HepG2 (cell line): Measurements from ENCODE around the gene TTC23L. TPM values are rescaled to one million over a fixed set of nuclear protein-coding genes. Genes with fewer than 3 reads are reported as not detected.
A peak's percentile ranks its signal among the peaks of the same experiment; 100 is the strongest.

ENCODE experiments used
- ATAC-seq: fragments of 200-7000 bp; cut with Tn5 transposase; 3 replicates; pipeline ENCODE4 v1.9.1; 2020; ENCODE audit warnings: mild to moderate bottlenecking, moderate library complexity
- BruUV-seq: library from RNA; stranded (reverse); fragments of 400-500 nt; replicated peaks from 2 replicates; lab custom pipeline; 2021; lab: Mats Ljungman, UMichigan
- CTCF ChIA-PET: fragments of 300-600 bp; formaldehyde crosslinking; extraction: SDS; loops from one replicate; lab custom pipeline; 2021; ENCODE audit warnings: low total read pairs, inconsistent platforms, low intra/inter-chr PET ratio; lab: Yijun Ruan, JAX
- POLR2A ChIA-PET: fragments of 350-600 bp; sonication (Branson Sonifier 250); formaldehyde crosslinking; loops from one replicate; lab custom pipeline; 2020; ENCODE audit warnings: antibody characterized with exemption, inconsistent platforms; lab: Yijun Ruan, JAX
- DNase-seq: peaks from one replicate; pipeline ENCODE4 v3.0.0-alpha.2; 2015; ENCODE audit warnings: low spot score
- FAIRE-seq: peaks from 3 replicates; lab custom pipeline; 2011; peaks lifted over from hg19 to GRCh38; lab: Jason Lieb, UNC
- H2AFZ ChIP-seq: one replicate; pipeline ENCODE4 v1.6.1; 2011; ENCODE audit warnings: low read length, inconsistent platforms
- H3K27ac ChIP-seq: fragments of 300-600 bp; 3 replicates; pipeline ENCODE4 v1.8.0; 2011; ENCODE audit warnings: mixed run types, mild to moderate bottlenecking, mixed read lengths, low read length, inconsistent platforms; ENCODE audit not compliant: insufficient read depth; ENCODE audit errors: extremely low read length
- H3K27me3 ChIP-seq, 2 experiments: fragments of 200-600 bp in 1 of 2; 2 replicates in 1 of 2; 3 replicates in 1 of 2; pipeline versions ENCODE4 v1.6.0 to v1.8.0; 2011; ENCODE audit warnings: low read length in 2 of 2, mild to moderate bottlenecking in 2 of 2, moderate library complexity in 2 of 2, inconsistent platforms in 1 of 2; ENCODE audit not compliant: insufficient read depth in 2 of 2, control insufficient read depth in 1 of 2
- H3K36me3 ChIP-seq, 2 experiments: fragments of 200-600 bp in 1 of 2; replicated peaks in 1 of 2; 2 replicates in 1 of 2; 3 replicates in 1 of 2; pipeline versions ENCODE4 v1.5.1 to v1.8.0; 2011; ENCODE audit warnings: low read length in 2 of 2, inconsistent platforms in 1 of 2; ENCODE audit not compliant: insufficient read depth in 2 of 2, control insufficient read depth in 1 of 2
- H3K4me1 ChIP-seq: 2 replicates; pipeline ENCODE4 v1.5.1; 2012; ENCODE audit warnings: low read length, inconsistent platforms; ENCODE audit not compliant: insufficient read depth
- H3K4me2 ChIP-seq: 2 replicates; pipeline ENCODE4 v1.6.0; 2011; ENCODE audit warnings: low read depth, low read length, inconsistent platforms
- H3K4me3 ChIP-seq, 3 experiments: fragments of 200-600 bp in 1 of 3; sonication (generic), shearing (Covaris generic) in 1 of 3; replicated peaks in 1 of 3; 2 replicates each; pipeline ENCODE4 v1.5.1; 2011 to 2016; ENCODE audit warnings: low read length in 3 of 3, inconsistent platforms in 2 of 3, low read depth in 2 of 3, mild to moderate bottlenecking in 2 of 3, control low read depth in 1 of 3, mixed read lengths in 1 of 3; ENCODE audit not compliant: insufficient read depth in 1 of 3
- H3K79me2 ChIP-seq: one replicate; pipeline ENCODE4 v1.6.1; 2011; ENCODE audit warnings: low read length, inconsistent platforms; ENCODE audit not compliant: insufficient read depth
- H3K9ac ChIP-seq: 2 replicates; pipeline ENCODE4 v1.6.0; 2011; ENCODE audit warnings: mild to moderate bottlenecking, low read depth, low read length, inconsistent platforms; ENCODE audit not compliant: insufficient read depth
- H3K9me3 ChIP-seq: 2 replicates; pipeline ENCODE4 v1.5.1; 2012; ENCODE audit warnings: mild to moderate bottlenecking, low read length
- H4K20me1 ChIP-seq: 2 replicates; pipeline ENCODE4 v1.6.0; 2011; ENCODE audit warnings: inconsistent platforms, mild to moderate bottlenecking, low read length, moderate library complexity; ENCODE audit not compliant: insufficient read depth
- ATF1 ChIP-seq: IDR thresholded peaks from 2 replicates; pipeline ENCODE4 v1.6.1; 2016; ENCODE audit warnings: mild to moderate bottlenecking, control low read depth
- CEBPB ChIP-seq: IDR thresholded peaks from 2 replicates; pipeline ENCODE4 v1.6.1; 2011; ENCODE audit warnings: low read depth, low read length, improper control_type of control experiment, borderline replicate concordance
- HHEX ChIP-seq: IDR thresholded peaks from 2 replicates; pipeline ENCODE4 v1.6.1; 2016; ENCODE audit warnings: control low read depth
- KDM5A ChIP-seq: fragments of 200-600 bp; sonication (generic); IDR thresholded peaks from 2 replicates; pipeline ENCODE4 v1.7.0; 2018; ENCODE audit warnings: antibody characterized with exemption, mild to moderate bottlenecking, low read length, borderline replicate concordance
- KDM6A ChIP-seq: IDR thresholded peaks from 2 replicates; pipeline ENCODE4 v1.6.1; 2016; ENCODE audit warnings: low read depth
- MTF1 ChIP-seq: sonication (generic); formaldehyde crosslinking; IDR thresholded peaks from 2 replicates; pipeline ENCODE4 v1.5.0; 2020; ENCODE audit warnings: missing genetic modification reagents
- NR2F1 ChIP-seq, 2 experiments: fragments of 450-650 bp in 1 of 2; formaldehyde crosslinking in 1 of 2; IDR thresholded peaks; 2 replicates each; pipeline versions ENCODE4 v1.5.0 to v1.6.1; 2016 to 2020; ENCODE audit warnings: mild to moderate bottlenecking in 1 of 2, missing compliant biosample characterization in 1 of 2, missing genetic modification reagents in 1 of 2, moderate library complexity in 1 of 2
- ONECUT2 ChIP-seq: sonication (generic); formaldehyde crosslinking; IDR thresholded peaks from 2 replicates; pipeline ENCODE4 v1.4.0; 2020; ENCODE audit warnings: missing genetic modification reagents
- PHB2 ChIP-seq: fragments of 450-650 bp; IDR thresholded peaks from 2 replicates; pipeline ENCODE4 v1.6.1; 2018; ENCODE audit not compliant: partially characterized antibody
- RARG ChIP-seq: sonication (generic); formaldehyde crosslinking; IDR thresholded peaks from 2 replicates; pipeline ENCODE4 v1.4.0; 2020; ENCODE audit warnings: low read depth, mild to moderate bottlenecking, missing genetic modification reagents
- SMAD9 ChIP-seq: sonication (generic); formaldehyde crosslinking; IDR thresholded peaks from 2 replicates; pipeline ENCODE4 v1.5.1; 2020; ENCODE audit warnings: mild to moderate bottlenecking, missing genetic modification reagents
- SNAPC2 ChIP-seq: sonication (generic); formaldehyde crosslinking; IDR thresholded peaks from 2 replicates; pipeline ENCODE4 v1.8.1; 2022; ENCODE audit warnings: mild to moderate bottlenecking, missing genetic modification reagents
- TOE1 ChIP-seq: sonication (generic); formaldehyde crosslinking; IDR thresholded peaks from 2 replicates; pipeline ENCODE4 v1.4.0; 2020; ENCODE audit warnings: mild to moderate bottlenecking, missing genetic modification reagents
- ZNF546 ChIP-seq: sonication (generic); formaldehyde crosslinking; conservative IDR thresholded peaks from 2 replicates; pipeline ENCODE4 v1.8.1; 2023; ENCODE audit warnings: mild to moderate bottlenecking, missing genetic modification reagents
- ZNF780A ChIP-seq: sonication (generic); formaldehyde crosslinking; IDR thresholded peaks from 2 replicates; pipeline ENCODE4 v1.8.0; 2022; ENCODE audit warnings: mild to moderate bottlenecking, missing genetic modification reagents, moderate library complexity
- WGBS: methylation state at CpG from one replicate; pipeline ENCODE4 v1.1.6; 2017; ENCODE audit warnings: low lambda C conversion rate; 5-methylcytosine and 5-hydroxymethylcytosine counted together
- in situ Hi-C: cut with HindIII; loops from 2 replicates; pipeline ENCODE4 v1.10.0; 2017; ENCODE audit warnings: low pct_unique_long_range_greater_than_20kb; ENCODE audit not compliant: extremely low pct_ligation_motif_present
- intact Hi-C: fragments of 100-400 bp; cut with micrococcal nuclease; formaldehyde crosslinking; loops from one replicate; pipeline ENCODE4 v1.10.0; 2022; ENCODE audit not compliant: unreplicated experiment
- polyA plus RNA-seq, 8 experiments: library from polyadenylated mRNA; depleted of rRNA in 3 of 8; stranded (reverse) in 7 of 8; unstranded in 1 of 8; fragments of >200 nt; fragmentation: Illumina TruSeq in 4 of 8; extraction: Trizol in 4 of 8; gene quantifications; 2 replicates each; pipeline versions ENCODE4 v1.2.1 to v1.2.3, GENCODE V29; 2011 to 2016; ENCODE audit warnings: low read depth in 4 of 8, missing spikeins in 1 of 8, mixed read lengths in 1 of 8; ENCODE audit not compliant: insufficient read depth in 1 of 8
- total RNA-seq, 5 experiments: library from RNA; depleted of rRNA; stranded (reverse); fragments of >200 nt; fragmentation: Illumina TruSeq; extraction: Trizol; gene quantifications; 2 replicates each; pipeline ENCODE4 v1.2.3, GENCODE V29; 2016; ENCODE audit warnings: low read depth in 1 of 5
- TF ChIP-seq, protein P1 (sequence below): sonication (generic); formaldehyde crosslinking; IDR thresholded peaks from 2 replicates; pipeline ENCODE4 v1.8.0; 2023; ENCODE audit warnings: mild to moderate bottlenecking, missing genetic modification reagents
- TF ChIP-seq, protein P2 (sequence below): sonication (generic); formaldehyde crosslinking; IDR thresholded peaks from 2 replicates; pipeline ENCODE4 v1.5.0; 2020; ENCODE audit warnings: missing genetic modification reagents
- TF ChIP-seq, protein P3 (sequence below): fragments of 450-650 bp; IDR thresholded peaks from 2 replicates; pipeline ENCODE4 v1.6.1; 2017
- TF ChIP-seq, protein P4 (sequence below): sonication (generic); formaldehyde crosslinking; IDR thresholded peaks from 2 replicates; pipeline ENCODE4 v1.5.1; 2020; ENCODE audit warnings: missing genetic modification reagents, mild to moderate bottlenecking, borderline replicate concordance

Gene TTC23L
- total and polyA plus RNA-seq, 2 of the 13 experiments (the other 11 are each of a cell fraction or from before 2014, with no cell fraction given), result 0.37 to 1.4 TPM

DNA sequence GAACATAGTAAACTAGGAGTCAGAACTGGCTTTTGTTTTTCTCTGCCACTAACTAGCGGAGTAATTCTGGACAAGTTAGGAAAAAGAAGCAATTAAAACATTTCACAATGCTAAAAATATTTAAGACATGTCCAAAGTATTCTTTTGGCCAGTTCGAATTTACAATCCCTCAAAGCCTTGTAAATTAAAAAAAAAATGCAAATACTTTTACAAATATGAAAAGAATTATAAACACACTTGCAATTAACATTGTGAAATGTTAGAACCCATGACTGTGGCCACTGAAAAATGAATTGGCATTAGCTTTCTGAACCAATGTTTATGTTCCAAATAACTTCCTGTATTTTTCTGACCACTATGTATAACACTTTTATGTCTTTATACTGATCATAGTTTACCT lies 74.1 kb downstream of the TTC23L start (continued):
- TF ChIP-seq MTF1 (CRISPR knock-in tag), result no peak

DNA sequence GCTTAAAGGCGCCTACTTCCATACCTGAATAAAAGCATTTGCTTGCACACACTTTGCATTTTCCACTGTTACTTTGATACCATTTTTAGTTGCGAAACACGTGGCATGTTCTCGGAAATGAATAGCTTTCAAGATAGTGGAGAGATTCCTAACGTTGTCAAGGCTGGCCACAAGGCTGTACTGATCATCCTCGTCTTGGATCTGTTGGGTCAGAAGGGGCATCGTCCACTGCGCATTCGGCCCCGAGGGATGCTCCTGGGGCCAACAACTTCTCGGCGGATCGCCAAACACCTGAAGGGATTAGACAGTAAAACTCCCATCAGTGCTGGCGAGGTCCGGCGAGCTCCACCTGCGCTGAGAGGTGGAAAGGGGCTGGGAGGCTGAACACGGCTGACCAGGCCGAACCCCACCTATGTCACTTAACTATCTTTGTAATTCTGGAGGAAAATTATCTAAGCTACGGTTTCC lies 75.7 kb downstream of the TTC23L start:
- Histone ChIP-seq H3K9ac (peak overlapping the region; percentile 97), H4K20me1 (no peaks in the 10 kb centered on the region; the same call in 1 of the 2 replicates), H3K4me2 (peak overlapping the region; percentile 84), H3K9me3 (no peaks in the 10 kb centered on the region), H2AFZ (peak overlapping the region; percentile 60), H3K36me3 (peaks cover 4 to 27% of the 10 kb centered on the region in 2 experiments; a peak in 4 of 5 replicates), H3K27ac (peak overlapping the region; percentile 89), H3K4me1 (peaks cover 39% of the 10 kb centered on the region), H3K4me3 (peak overlapping the region; percentile 83 to 99 (median 95)), H3K27me3 (no peaks in the 10 kb centered on the region; a peak in 1 of 5 replicates), H3K79me2 (peaks cover 67% of the 10 kb centered on the region)
- ATAC-seq (peak; percentile 62), FAIRE-seq (no peak), DNase-seq (no peak)
- ChIA-PET POLR2A (interaction anchor here (0.8 to 5.4 kb wide), 12 partner anchors 9 to 449 kb away, joined by 3 to 92 read pairs (median 6); partner anchors contain the start of genes DNAJC21 and TTC23L), CTCF (no interaction called here)
- intact Hi-C loops, result loop anchor here (2.0 to 5.0 kb wide), 3 partner anchors 14 to 906 kb away; partner anchors contain the start of genes AMACR, DNAJC21 and RAI14
- 0% methylated on average over 19 of the region's 20 CpGs for WGBS
- no TSS peak for BruUV-seq
- in situ Hi-C loops, result no loop called here
- TF ChIP-seq HHEX (CRISPR knock-in tag), result no peak
- TF ChIP-seq, protein P1, sequence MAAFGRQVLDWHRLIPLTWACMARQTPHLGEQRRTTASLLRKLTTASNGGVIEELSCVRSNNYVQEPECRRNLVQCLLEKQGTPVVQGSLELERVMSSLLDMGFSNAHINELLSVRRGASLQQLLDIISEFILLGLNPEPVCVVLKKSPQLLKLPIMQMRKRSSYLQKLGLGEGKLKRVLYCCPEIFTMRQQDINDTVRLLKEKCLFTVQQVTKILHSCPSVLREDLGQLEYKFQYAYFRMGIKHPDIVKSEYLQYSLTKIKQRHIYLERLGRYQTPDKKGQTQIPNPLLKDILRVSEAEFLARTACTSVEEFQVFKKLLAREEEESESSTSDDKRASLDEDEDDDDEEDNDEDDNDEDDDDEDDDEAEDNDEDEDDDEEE (CRISPR knock-in tag), result 0 out of 2 replicates have a peak, but pooled peaks have one; percentile 12
- TF ChIP-seq ATF1 (CRISPR knock-in tag), result no peak
- peak; percentile 44; the same call in 1 of the 2 replicates for TF ChIP-seq CEBPB
- TF ChIP-seq ZNF780A (CRISPR knock-in tag), result no peak
- TF ChIP-seq, protein P2, sequence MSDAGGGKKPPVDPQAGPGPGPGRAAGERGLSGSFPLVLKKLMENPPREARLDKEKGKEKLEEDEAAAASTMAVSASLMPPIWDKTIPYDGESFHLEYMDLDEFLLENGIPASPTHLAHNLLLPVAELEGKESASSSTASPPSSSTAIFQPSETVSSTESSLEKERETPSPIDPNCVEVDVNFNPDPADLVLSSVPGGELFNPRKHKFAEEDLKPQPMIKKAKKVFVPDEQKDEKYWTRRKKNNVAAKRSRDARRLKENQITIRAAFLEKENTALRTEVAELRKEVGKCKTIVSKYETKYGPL (CRISPR knock-in tag), result no peak
- no peak for TF ChIP-seq ZNF546
- TF ChIP-seq, protein P3, sequence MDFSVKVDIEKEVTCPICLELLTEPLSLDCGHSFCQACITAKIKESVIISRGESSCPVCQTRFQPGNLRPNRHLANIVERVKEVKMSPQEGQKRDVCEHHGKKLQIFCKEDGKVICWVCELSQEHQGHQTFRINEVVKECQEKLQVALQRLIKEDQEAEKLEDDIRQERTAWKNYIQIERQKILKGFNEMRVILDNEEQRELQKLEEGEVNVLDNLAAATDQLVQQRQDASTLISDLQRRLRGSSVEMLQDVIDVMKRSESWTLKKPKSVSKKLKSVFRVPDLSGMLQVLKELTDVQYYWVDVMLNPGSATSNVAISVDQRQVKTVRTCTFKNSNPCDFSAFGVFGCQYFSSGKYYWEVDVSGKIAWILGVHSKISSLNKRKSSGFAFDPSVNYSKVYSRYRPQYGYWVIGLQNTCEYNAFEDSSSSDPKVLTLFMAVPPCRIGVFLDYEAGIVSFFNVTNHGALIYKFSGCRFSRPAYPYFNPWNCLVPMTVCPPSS, result no peak
- no peak for TF ChIP-seq KDM6A (CRISPR knock-in tag)
- TF ChIP-seq RARG (CRISPR knock-in tag), result no peak
- no peak for TF ChIP-seq SNAPC2 (CRISPR knock-in tag)
- TF ChIP-seq ONECUT2 (CRISPR knock-in tag), result no peak
- no peak for TF ChIP-seq PHB2
- 0 out of 2 replicates have a peak, but pooled peaks have one; percentile 29 for TF ChIP-seq KDM5A
- TF ChIP-seq SMAD9 (CRISPR knock-in tag), result no peak
- TF ChIP-seq NR2F1 (CRISPR knock-in tag; IDR thresholded peaks at IDR 0.05), result no peak
- 0 out of 2 replicates have a peak, but pooled peaks have one; percentile 3 for TF ChIP-seq TOE1 (CRISPR knock-in tag)
- TF ChIP-seq, protein P4, sequence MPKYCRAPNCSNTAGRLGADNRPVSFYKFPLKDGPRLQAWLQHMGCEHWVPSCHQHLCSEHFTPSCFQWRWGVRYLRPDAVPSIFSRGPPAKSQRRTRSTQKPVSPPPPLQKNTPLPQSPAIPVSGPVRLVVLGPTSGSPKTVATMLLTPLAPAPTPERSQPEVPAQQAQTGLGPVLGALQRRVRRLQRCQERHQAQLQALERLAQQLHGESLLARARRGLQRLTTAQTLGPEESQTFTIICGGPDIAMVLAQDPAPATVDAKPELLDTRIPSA (CRISPR knock-in tag), result no peak
